UCSD-AML1 (cell line): ENCODE results near the gene TRIM29.
"Not testable (repeated sequence)": the region's sequence is repeated elsewhere in the genome, so short reads cannot be mapped to it uniquely, and the experiment has no call there.

Experiments used
- DNase-seq: peaks from one replicate; lab custom pipeline; 2025; ENCODE audit not compliant: unreplicated experiment; lab: John Stamatoyannopoulos, UW

Gene TRIM29

DNA sequence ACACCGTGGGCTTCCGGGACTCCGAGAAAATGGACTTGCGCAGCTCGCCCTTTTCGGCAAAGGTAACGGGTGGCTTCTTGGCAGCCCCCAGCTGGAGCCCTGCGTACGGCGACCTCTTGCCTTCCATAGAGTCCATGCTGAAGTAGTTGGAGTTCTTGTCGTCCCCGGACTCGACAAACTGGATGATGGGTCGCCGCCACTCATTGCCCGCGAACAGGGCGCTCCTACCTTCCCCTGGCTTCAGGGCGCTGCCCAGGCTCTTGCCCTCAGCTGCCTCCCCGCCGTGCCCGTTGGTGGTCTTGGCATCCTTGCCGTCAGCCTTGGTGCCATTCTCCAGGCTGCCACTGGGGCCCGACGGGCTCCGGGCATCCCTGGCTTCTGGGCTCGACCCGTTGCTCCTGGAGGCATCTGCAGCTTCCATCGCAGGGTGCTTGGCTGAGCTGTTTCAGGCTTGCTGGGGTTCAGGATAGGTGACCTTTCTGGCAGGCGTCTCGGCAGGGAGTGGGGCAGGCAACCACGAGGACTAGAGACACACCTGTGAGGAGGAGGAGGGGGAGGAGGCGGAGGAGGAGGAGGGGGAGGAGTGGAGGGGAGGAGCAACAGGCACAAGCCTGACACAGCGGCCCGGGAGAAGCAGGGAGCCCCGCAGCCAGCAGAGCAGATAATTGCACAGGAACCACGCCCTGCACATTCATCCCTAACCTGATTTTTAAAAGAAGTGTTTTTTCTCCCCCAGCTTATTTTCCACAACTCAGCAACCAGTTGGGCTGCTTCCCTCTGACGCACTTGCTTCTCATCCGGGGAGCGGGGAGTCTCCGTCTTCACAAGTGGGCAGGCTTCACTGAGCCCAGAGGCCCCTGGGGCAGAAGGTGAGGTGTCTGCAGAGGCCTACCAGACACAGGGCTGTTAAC is at the start of gene TRIM29:
Gene TRIM29 (minus strand): TSS at position 503 of the 911 bp plus-strand sequence. CDS start 82 bp downstream, at position 421.
- no peak for DNase-seq

- DNase-seq: no peak
Measured at GRCh38 chr11:120186774-120187591, 49.1 kb upstream of the TRIM29 start.

GRCh38 chr11:120186456-120186773 is 48.5 kb upstream of the TRIM29 start:
- DNase-seq: no peak

DNA sequence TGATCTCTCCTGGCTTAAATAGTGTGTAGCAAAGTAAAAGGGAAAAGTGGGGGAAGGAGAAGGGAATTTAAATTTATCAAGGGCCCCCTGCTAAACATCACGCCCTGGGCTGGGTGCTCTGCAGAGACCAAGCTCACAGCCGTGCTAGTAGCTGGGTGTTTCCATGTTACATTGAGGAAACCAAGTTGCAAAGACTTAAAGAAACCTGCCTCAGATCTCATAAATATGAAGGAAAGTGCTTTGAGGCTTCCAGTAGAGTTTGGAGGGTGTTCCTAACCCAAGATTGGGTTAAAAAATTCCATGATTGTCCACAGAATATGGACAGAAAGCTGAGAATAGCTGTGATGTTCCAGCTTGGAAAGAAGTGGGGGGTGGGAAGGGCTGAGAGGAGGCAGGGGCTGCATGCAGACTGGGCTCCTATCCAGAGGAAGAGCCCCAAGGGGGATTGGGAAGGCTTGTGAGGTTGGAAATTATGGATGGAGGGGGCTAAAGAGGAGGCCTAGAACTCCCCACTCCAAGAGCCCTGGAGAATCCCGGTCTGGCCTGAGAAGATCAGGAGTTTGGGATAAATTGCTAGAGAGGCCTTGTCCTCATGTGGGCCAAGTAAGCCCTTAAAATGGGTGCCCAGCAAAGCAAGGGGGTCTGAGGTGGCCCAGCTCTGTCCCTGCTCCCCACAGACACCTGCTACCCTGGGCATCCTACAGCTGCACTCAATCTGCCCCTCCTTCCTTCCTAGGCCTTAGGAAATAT is 48.0 kb upstream of the TRIM29 start:
- no peak for DNase-seq

DNA sequence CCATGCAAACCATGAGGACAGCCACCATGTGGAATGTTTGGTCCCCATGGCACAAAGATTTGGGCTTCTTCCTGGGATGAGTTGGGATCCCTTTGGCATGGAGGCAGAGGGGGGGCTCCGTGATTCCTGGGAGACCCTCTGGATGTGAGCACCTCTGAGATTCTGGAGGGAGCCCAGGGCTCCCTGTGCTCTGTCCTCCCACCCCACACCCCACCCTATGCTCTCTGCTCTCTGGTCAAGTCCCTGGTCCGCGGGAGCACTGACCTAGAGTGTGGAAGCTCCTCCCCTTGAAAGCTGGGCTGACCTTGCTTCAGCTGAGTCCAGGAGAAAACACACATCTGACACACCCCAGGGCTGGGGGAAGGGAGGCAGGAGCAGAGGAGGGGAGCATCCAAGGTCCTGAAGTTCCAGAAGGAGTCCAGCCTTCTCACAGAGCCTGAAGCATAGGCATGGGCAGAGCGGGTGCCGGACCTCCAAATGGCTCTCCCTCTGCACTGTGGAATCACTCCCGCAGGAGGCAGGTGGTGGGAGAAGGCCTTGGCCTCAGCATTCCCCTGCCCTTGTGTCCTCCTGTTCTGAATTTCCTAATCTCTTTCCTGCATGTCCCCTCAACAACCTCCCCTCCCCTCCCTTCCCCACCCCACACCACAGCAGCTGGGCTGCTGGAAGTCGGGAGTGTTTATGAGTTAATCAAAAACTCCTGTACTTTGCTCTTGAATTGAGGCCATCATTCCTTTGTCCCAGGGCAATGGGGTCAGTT is 47.2 kb upstream of the TRIM29 start:
- DNase-seq: no peak

DNA sequence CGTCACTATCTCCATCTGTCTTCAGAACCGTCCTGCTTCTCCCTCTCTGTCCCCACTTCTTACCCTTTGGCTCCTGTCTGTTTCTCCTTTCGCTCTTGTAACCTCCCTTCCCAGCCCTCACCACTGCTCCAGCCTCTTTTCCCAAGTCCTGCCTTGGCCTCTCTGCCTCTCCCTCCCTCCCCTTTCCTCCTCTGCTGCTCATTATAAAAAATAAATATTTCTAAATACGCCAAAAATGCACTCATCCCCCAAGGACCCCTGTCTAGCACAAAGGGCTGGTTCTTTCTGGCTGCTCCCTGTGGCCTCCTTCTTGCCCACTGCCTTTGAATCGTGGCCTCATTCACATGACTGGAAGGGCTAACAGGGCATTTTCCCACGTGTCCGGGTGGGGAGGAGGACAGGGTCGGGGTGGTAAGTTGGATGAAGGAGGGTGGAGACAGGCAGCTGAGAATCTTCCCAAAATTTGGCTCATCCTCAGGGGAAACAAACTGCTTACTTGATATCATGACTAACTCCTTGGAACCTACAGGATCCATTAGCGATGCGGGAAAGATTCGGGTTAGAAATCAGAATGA is 46.5 kb upstream of the TRIM29 start:
- DNase-seq: no peak

- DNase-seq: no peak
Measured at GRCh38 chr11:120183701-120184141, 45.8 kb upstream of the TRIM29 start.

DNA sequence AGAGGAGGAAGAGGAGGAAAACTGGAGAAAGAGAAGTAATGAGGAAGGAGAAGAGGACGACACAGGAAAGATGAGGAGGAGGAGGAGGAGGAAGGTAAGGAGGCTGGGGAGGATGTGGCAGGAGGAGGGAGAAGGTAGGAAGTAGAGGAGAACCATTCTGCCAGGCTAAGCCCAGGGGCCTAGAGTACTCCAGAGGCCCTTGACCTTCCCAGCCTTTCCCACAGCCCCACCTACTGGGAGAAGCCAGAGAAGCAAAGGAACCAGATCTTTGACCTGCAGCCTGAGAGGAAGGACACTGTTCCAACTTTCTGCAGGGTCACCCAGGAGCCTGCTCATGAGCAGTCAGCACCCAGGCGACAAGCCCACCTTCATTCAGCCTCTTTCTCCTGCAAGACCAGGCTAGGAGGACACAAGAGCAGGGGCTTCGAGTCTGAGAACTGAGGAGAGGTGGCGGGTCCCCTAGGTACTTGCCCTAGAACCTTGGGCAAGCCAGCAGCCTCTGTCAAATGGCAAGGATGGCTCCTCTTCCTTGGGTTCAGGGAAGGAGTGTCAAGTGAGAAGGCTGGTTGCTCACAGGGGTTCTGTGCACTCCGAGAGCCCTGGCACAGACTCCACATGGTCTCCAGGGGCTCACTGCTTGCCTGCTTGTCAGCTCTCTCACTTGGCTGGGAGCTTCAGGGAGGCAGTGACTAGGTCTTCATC is 45.0 kb upstream of the TRIM29 start:
- DNase-seq: peak; percentile 54

GRCh38 chr11:120182372-120182771 is 44.5 kb upstream of the TRIM29 start:
- DNase-seq: no peak

DNA sequence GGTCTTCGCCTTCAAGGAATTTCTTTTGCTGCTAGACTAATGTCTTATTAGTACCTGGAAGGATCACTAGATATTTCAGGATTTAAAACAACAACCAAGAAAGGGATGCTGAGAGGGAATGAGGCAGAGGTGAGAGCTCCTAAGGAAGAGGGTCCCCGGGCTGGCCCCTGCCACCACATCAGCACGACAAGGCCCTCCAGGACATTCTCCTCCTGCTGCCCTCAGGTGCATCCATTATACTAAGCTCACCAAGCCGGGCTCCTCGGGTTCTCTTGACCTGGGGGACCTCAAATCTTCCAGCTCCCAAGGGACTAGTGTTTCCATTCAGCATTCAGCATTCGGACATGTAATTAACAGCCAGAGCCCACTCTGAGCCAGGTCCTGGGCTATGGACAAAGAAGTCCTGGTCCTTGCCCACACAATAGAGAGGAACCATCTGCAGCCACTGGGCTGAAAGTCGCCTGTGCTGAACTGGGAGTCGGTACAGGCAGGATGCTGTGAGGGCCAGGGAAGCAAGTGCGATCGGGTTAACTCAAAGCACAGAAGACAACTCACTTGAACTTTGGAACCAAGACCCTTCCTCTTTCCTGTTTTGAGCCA is 43.6 kb upstream of the TRIM29 start:
- no peak for DNase-seq

- peak; percentile 68 for DNase-seq
Measured at GRCh38 chr11:120180551-120181232, 42.8 kb upstream of the TRIM29 start.

- DNase-seq: not testable (repeated sequence)
Measured at GRCh38 chr11:120180063-120180462, 42.1 kb upstream of the TRIM29 start.

- DNase-seq: no peak
Measured at GRCh38 chr11:120179057-120179672, 41.3 kb upstream of the TRIM29 start.

DNA sequence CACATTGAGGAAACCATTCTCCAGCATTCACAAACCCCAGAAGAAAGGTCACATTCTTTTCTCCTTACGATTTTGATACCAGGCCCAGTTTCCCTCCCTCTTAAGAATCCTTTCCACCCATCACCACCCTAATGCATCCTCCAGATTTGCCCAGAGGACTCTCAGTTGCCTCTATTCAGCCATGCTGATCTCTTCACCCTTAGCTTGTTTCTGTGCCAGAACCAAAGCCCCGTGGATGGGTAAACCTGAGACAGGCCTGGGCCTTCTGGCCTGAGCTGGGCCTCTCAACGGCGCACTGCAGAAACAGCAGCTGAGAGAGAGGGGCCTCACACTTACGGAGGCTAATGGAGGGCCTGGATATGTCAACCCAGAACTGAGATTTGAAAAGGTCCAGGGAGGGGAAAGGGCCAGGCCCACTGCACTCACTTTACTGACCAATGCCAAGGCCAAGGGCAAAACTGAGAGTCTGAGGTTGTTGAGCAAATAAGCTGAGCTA is 40.7 kb upstream of the TRIM29 start:
- no peak for DNase-seq

DNA sequence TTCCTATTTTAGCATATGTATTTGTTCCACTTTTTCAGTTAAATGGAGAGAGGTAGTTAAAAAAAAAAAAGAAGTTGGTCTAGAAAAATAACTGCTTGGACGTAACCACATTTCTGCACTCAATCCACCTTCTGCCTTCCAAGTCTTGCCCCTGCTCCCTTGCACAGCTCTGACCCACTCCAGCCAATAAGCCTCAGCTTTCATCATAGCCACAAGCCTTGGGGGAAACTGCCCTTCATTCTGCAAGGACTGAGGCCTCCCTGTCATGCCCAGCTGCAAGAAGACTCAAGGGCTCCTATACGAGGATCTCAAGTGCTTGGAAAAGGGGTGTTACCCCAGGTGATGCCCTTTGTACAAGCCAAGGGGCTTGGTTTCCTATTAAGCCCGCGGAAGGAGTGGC is 37.0 kb upstream of the TRIM29 start:
- no peak for DNase-seq

DNA sequence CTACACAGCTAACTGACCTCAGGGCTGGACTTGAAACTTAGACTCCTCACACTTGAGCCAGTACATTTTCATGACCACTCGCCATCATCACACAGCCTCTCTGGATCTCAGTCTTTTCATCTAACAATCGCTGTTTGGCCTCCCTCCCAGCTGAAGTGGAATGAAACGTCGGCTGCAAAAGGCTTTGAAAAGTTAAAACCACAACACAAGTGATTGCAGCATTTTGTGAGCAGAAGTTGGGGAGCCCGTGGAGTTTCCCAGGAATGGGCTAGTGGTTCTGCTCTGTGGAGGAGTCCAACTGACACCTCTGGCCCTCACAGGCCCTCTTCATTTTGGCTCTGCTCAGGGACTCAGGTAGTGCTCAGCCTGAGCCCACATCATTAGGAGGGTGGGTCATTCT is 35.9 kb upstream of the TRIM29 start:
- DNase-seq: no peak

- no peak for DNase-seq
Measured at GRCh38 chr11:120173019-120173705, 35.2 kb upstream of the TRIM29 start.
